HG02571 (cell line): ENCODE data around the gene ACOD1.
"Not testable (repeated sequence)": the region's sequence is repeated elsewhere in the genome, so short reads cannot be mapped to it uniquely, and the experiment has no call there.

Experiments
- ATAC-seq: cut with Tn5 transposase; IDR thresholded peaks from one replicate; pipeline ENCODE4 v1.9.1; 2021; ENCODE audit warnings: mild to moderate bottlenecking, moderate library complexity; ENCODE audit not compliant: unreplicated experiment

The ACOD1 gene

DNA sequence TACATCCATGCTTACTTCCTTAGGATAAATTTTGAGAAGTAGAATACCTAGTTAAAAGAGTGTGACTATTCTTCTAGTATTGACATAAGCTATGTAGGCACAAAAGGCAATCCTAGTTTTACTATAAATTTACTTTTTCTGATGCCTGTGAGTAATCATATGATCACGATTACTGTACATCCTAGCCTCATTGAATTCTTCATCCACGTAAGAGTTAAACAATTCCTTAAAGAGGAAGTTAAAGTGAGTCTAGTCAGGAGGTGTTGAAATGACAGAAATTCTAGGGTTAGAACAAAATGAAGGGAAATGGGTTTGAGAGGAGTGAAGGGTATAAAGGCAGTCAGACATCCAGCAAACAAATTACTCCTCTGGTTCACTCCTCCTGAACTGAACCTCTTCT, at the start of gene ACOD1:
TSS of gene ACOD1 (plus strand) at position 363 of the 400 bp plus-strand sequence. CDS start 48 bp downstream, outside the sequence.
- no peak for ATAC-seq

GRCh38 chr13:76899066-76899465, 49.2 kb upstream of the ACOD1 start:
- not testable (repeated sequence) for ATAC-seq

- peak; percentile 78 for ATAC-seq
Observed at GRCh38 chr13:76903544-76904162, 44.7 kb upstream of the ACOD1 start.

GRCh38 chr13:76904507-76904906, 43.8 kb upstream of the ACOD1 start:
- ATAC-seq = no peak

DNA sequence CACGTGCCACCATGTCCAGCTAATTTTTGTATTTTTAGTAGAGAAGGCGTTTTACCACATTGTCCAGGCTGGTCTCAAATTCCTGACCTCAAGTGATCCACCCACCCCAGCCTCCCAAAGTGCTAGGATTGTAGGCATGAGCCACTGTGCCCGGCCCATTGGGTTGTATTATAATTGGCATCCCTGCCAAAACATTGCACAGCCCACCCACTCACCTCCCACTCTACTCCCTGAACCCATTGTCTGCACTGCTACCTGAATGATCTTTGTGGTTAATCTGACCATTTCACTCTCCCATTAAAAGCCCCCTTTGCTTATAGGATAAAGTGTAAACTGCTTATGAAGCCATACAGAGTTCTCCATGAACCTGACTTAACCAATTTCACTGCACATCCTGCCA, 35.8 kb upstream of the ACOD1 start:
- ATAC-seq = no peak

DNA sequence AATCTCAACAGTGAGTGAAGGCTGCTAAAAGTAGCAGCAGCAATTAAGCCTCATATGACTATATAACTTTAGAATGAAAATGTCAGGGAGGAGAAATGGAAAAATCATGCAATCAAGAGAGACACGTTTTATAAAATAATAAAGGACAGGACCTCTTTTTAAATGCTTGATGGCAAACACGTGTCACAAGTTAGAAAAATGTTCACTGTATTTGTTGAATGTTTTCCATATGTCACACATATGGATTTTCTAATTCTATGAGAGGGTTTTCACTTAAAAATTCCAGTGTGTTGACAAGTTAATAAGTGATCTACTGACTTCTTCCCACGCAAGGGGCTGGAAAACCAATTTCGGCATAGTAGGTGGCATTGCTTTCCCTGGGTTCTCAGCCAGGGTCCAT, 34.4 kb upstream of the ACOD1 start:
- ATAC-seq = no peak

GRCh38 chr13:76917095-76917494, 31.2 kb upstream of the ACOD1 start:
- ATAC-seq = no peak

- not testable (repeated sequence) for ATAC-seq
Observed at GRCh38 chr13:76917755-76918481, 30.4 kb upstream of the ACOD1 start.

- ATAC-seq = no peak
Observed at GRCh38 chr13:76921516-76921915, 26.8 kb upstream of the ACOD1 start.

GRCh38 chr13:76925115-76925514, 23.2 kb upstream of the ACOD1 start:
- no peak for ATAC-seq

- ATAC-seq = no peak
Observed at GRCh38 chr13:76927955-76928354, 20.4 kb upstream of the ACOD1 start.

DNA sequence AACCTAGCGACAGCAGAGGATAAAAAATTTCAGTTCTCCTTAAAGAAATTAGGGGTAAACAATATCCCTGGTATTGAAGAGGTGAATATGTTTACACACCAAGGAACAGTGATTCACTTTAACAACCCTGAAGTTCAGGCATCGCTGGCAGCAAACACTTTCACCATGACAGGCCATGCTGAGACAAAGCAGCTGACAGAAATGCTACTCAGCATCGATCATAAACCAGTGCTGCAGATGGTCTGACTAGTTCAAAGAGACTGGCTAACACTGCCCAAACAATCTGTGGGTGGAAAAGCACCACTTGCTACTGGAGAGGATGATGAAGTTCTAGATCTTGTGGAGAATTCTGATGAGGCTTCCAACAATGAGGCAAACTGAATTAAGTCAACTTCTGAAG, 19.9 kb upstream of the ACOD1 start:
- no peak for ATAC-seq

DNA sequence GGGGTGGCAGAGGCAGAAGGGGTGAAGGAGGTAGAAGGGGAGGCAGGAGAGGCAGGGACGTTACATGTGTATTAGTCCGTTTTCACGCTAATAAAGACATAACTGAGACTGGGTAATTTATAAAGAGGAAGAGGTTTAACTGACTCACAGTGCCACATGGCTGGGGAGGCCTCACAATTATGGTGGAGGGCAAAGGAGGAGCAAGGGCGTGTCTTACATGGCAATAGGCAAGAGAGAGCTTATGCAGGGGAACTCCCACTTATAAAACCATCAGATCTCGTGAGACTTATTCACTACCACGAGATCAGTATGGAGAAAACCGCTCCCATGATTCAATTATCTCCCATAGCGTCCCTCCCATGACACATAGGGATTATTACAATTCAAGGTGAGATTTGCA, 19.0 kb upstream of the ACOD1 start:
- ATAC-seq = no peak

- ATAC-seq = no peak
Observed at GRCh38 chr13:76929851-76930374, 18.4 kb upstream of the ACOD1 start.

GRCh38 chr13:76932076-76932475, 16.2 kb upstream of the ACOD1 start:
- no peak for ATAC-seq

GRCh38 chr13:76934671-76935070, 13.6 kb upstream of the ACOD1 start:
- no peak for ATAC-seq

DNA sequence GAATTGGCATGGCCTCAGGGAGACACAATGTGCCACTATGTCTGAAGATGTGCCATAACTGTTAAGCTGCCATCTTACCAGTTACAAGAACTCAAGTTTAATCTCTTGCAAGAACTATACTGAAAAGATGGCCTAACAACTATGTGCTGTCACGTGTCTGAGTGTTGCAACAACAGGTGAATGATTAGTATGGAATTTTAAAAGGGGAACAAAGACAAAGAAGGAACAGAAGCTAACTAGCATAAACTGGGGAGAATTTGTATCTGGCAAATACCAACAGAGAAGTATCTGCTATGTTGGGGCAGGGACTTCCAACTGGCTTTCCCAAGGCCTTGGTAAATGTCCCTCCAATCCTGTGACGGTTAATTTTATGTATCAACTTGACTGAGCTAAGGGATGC, 11.5 kb upstream of the ACOD1 start:
- ATAC-seq = no peak

DNA sequence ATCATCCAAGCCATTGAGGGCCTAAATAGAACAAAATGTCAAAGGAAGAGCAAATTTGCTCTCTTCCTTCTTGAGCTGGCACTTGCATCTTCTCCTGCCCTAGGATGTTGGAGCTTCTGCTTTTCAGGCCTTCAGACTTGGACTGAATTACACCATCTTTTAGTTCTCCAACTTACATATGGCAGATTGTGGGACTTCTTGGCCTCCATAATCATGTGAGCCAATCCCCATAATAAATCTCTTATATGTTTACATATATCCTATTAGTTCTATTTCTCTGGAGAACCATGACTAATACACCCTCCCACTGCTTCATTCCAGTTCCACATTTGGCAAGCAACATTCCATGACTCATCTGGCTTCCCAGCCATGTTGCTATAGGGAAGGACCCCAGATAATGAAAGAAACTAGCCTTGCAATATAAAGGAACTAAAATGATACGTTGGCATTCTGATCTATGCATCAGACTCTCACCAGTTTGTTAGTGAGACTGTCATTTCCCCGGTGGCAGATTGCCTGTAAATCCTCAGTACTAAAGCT, 11.0 kb upstream of the ACOD1 start:
- no peak for ATAC-seq

GRCh38 chr13:76939215-76939614, 9.1 kb upstream of the ACOD1 start:
- ATAC-seq = no peak

DNA sequence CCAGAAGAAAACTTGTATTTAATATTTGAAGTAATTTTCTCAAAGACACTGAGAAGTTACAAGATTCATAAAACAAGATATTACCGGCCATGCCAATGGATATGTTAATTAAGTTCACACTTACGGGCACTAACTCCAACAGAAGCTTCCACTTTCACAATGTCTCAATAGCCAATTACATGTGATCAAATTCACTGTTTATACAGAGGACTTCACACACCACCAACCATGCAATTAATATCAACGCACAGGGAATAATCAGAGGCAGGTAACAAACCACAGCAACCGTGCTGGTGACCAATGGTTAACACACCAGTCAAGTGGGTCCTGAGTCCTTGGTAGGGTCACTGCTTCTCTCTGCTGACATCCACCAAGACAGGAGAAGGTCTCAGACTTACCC, 5.9 kb upstream of the ACOD1 start:
- ATAC-seq = no peak

DNA sequence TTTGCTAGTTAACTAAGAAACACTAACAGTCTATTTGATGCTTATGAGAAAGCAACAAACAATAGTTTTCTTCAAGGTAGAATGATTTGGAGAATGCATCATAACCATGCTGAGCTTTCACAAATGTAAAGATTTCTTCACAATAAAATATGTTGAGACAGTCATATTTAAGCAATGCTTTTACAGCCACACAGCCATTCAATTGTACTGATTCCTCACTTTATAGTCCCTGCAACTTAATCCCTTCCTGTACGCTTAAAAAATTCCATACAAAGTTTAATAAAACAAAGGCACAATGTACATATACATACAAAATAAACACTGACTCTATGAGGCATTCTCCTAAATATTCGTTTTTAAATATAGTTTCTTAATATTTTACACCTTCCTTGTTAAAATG, 4.7 kb upstream of the ACOD1 start:
- no peak for ATAC-seq

- ATAC-seq = no peak
Observed at GRCh38 chr13:76944456-76944855, 3.9 kb upstream of the ACOD1 start.
